HG02571 (cell line): Measurements from ENCODE around the gene CARMIL1.

Experiments used
- ATAC-seq: cut with Tn5 transposase; IDR thresholded peaks from one replicate; pipeline ENCODE4 v1.9.1; 2021; ENCODE audit warnings: mild to moderate bottlenecking, moderate library complexity; ENCODE audit not compliant: unreplicated experiment

The CARMIL1 gene

GRCh38 chr6:25306379-25306778 is 27.2 kb downstream of the CARMIL1 start:
- no peak for ATAC-seq

DNA sequence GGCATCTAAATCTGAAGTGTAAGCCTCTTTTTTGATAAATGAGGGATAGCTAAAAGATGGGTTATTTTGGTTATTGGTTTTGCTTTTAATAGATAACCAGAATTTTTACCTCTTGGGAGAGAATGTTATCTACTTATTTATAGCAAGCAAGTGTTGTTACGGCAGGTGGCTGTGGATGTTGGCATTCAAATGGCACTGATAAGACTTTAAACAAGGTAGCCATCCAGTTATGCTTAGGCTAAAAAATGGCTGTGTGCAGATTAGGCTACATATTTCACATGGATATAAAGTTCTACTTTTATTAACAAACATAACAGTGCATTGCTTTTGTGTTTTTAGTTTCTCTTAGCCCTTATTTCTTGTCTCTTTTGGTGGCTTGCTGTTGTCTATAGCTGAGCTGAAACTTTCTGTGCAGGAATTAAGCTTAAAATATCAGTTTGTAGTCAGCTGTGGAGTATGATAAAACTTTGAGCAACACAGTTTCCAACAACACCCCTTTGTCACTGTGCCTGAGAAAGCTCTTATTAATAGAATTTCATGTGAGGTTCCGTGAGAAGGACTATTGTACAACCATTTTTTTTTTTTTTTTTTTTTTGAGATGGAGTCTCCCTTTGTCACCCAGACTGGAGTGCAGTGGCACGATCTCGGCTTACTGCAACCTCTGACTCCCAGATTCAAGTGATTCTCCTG is 28.8 kb downstream of the CARMIL1 start:
- ATAC-seq, result no peak

- no peak for ATAC-seq
Measured at GRCh38 chr6:25309886-25310285, 30.7 kb downstream of the CARMIL1 start.

DNA sequence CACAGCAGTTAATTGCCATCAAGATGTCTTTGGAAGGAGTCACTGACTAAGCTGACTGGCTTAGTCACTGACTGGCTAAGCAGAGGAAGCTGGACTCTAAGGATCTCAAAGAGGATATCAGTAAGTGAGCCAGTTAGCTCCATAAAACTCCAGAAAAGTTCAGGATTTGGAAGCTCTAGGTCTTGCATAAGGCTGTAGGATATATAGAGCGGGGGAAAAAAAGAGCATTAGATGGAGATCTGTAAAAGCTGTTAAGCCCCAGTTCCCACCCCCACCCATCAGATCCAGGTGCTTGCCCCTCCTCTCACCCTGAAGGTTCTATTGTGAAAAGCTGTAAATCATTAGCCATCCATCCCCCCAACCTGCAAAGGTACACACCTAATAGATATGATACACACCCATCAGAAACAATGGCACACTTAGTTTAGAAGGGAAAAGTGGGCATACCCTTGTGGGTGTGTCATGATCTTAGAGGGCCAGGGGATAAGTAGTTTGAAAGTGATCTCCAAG is 32.2 kb downstream of the CARMIL1 start:
- no peak for ATAC-seq

DNA sequence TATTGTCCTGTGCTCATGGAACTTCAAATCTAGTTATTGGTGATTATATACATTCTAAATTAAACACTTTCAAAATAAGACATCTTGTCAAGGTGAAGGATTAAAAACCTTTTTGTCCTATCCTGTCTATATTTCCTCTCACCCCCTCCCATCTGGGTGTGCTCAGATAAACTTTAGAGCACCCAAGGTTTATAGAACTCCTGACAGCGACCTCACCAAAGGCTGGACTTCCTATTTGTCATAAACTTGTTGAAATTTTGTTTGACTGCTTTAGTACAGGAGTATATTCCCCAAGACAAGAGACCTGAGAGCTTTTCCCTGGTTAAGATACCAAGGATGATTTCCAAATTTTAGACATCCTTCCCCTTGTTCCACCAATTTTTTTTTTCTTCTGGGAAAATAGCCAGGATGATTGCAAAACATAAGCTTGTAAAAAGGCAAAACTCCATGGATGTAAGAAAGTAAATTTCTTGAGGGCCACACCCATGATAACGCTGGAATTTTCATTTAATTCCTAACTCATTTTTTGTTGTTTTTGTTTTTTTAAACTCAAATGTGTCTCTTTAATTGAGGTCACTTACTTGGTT is 33.0 kb downstream of the CARMIL1 start:
- no peak for ATAC-seq

- ATAC-seq, result no peak
Measured at GRCh38 chr6:25312703-25313102, 33.5 kb downstream of the CARMIL1 start.

- no peak for ATAC-seq
Measured at GRCh38 chr6:25314509-25315175, 35.5 kb downstream of the CARMIL1 start.

DNA sequence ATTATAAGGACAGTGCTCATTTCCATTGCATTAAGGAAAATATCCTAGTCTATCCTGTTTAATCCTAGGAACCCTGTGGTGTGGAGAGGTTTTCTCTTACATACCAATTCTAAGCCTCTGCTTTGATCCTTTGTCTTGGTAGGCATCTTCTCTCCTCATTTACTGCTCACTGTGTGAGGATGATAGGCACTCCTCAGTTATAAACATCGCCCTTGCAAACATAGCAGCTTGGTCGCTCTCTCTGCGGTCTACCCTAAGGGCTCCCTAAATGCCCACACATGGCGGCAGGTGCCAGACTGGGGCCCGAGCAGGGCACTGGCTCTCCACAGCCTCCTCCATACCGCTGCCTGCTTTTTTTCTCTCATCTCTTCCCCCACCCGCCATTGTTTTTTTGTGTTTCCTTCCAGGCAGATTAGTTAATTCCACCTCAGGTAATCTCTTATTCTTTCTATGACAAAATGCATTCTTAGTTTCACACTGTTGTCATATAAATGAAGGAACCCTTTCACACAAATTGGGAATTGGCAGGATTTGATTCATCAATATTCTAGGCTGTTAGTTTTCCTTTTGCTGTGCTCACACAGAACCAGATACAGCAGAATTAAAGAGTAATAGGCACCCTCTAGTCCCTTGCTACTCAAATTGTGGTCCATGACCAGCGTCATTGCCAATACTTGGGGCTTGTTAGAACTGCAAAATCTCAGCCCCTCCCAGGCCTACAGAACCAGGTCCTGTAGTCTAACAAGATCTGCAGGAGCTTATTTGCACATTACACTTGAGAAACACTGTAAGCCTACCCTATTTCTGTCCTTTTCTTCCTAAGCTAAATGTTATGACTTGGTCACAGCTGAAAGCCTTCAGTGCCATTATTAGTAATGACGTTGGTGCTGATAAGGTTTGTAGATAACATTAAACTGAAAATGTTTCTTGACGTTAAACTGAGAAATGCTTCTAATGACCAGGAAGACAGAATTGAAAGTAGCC is 36.3 kb downstream of the CARMIL1 start:
- no peak for ATAC-seq

DNA sequence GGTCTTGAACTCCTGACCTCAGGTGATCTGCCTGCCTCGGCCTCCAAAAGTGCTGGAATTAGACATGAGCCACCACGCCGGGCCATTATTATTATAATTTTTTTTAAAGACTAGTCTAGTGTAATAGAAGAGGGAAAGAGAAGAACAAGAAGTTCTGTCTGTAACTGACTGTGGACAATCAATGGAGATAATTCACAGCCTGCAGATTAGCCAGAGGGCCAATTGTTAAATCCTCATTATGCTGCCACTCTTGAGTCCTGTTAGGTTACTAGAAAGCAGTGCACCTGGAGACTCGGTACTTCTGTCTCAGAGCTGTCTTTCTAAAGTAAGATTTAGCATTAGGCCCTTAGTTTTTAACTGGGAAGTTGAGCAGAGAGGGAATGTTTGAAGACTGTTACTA is 37.5 kb downstream of the CARMIL1 start:
- ATAC-seq, result no peak

DNA sequence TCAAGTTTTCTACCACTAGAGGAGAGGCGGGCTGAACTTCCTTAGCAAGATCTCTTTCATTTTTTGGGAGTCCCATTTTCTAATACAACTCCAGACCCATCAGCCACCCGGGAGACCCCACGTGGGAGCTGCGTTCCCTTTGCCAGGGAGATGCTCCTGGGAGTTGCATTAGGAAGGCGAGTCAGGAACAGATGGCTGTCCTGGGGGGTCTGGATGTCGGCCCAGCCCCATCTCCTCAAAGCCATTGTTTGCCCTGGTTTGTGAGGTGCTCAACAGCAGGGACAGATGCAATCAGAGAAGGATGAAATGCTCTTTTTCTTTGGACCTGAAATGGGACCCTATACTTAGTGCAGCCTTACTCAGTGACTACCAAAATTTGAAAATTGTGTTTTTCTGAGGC is 39.4 kb downstream of the CARMIL1 start:
- ATAC-seq, result no peak

- no peak for ATAC-seq
Measured at GRCh38 chr6:25320459-25320858, 41.3 kb downstream of the CARMIL1 start.

GRCh38 chr6:25322692-25323091 is 43.5 kb downstream of the CARMIL1 start:
- no peak for ATAC-seq

- ATAC-seq, result no peak
Measured at GRCh38 chr6:25324066-25324762, 45.0 kb downstream of the CARMIL1 start.

DNA sequence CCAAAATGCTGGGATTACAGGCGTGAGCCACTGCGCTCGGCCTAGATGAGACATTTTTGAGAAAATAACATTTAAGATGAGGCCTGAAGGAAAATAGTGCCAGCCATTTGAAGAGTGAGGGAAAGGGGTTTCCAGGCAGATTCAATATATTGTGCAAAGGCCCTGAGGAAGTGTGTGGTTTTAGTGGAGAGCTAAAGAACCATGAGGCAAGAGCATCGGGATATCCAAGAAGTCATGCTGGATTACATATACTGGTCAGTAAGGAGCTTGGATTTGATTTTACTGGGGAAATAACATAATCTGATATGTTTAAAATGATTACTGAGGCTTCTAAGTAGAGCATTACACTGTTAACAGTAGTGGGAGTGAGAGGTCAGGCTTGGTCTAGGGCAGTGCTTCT is 47.0 kb downstream of the CARMIL1 start:
- no peak for ATAC-seq

- no peak for ATAC-seq
Measured at GRCh38 chr6:25326960-25327359, 47.8 kb downstream of the CARMIL1 start.

DNA sequence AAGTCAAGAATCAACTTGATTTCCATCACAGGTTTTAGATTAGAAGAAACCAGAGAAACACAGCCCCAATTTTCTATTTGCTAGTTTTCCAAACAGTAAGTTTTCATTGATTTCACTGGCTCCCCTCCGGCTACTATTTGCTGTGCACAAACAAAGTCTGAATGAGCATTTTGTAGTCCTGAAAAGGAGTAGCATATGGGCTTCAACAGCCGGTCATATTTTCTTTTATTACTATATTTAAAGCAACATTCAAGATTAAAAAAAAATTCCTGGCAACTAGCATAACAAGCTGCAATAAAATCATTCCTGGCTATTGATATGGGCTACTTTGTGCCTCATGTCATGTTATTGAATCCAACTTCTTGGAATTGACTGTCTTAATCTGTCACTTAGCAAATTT is 48.3 kb downstream of the CARMIL1 start:
- ATAC-seq, result no peak

DNA sequence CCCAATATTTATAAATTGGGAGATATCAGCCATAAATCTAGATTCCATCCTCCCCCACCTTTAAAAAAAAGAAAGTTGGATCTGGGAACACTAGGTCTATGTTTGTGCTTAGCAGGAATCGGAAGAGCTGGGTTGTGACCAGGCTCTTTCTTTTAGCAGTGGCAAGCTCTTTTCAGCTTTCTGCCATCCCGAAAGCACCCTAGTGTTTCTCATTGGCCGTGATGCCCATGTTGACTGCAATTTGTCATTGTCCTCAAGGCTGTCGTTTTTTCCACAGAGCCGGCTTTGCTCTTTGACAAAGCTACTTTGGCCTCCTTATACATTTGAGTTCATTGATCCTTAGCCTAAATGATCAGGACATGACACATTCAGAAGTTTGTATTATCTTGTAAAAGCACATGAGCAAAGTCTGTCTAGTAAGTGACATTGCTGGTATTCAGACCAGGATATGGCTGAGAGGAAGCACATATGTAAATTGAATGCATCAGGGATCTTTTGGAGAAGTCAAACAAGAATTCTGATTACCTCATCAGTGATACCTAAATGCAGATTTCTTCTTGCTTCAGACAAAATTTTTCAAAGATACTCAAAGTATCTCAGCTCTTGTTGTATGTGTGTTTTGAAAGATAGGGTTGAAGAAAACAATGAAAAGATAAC is 50.1 kb downstream of the CARMIL1 start:
- no peak for ATAC-seq

- ATAC-seq, result no peak
Measured at GRCh38 chr6:25329982-25330381, 50.8 kb downstream of the CARMIL1 start.

DNA sequence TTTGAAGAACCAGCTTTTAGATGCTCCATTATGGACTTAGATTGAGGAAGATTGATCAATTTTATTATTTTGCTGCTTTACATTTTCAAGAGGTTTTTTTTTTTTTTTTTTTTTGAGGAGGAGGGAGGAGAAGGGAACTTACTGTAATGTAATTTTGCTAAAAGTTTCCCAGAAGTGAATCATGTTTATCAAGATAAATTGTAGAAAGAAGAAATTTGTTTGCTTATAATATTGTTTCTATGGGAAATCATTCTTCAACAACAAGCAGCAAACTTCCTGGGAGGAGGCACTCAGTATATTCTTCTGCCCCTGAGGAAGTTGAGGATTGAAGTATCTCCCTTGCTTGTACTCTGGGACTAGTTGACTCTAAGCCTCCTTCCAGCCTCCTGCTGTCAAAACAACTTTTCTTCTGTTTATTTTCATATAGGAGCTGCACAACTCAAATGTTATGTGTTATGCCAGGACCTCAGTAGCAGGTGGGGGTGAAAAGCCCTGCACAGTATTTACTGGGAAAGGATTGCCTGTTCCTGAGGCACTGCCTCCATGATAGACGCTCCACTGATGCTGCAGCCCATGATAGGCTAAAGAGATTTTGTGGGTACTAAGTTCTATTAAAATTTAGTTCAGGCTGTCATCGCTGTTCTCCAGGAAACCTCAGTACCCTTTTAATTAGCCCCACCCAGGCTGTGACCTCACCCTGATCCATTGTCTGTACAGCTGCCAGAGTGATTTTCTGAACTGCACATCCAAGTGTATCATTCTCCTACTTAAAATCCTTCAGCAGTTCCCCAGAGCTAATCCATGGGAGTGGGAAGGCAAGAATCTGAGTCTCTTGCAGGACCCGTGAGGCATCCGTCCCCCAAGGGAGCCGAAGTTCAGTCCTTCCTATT is 51.9 kb downstream of the CARMIL1 start:
- no peak for ATAC-seq
